H1 (cell line): ENCODE results near the gene CLPTM1L.

ENCODE experiments used
- POLR2A ChIP-seq, 2 experiments: IDR thresholded peaks; 1 replicate in 1 of 2; 2 replicates in 1 of 2; pipeline ENCODE4 v1.6.1; 2011; ENCODE audit warnings: low read depth in 2 of 2, low read length in 2 of 2, mild to moderate bottlenecking in 2 of 2; ENCODE audit errors: control extremely low read depth in 1 of 2
- RXRA ChIP-seq: IDR thresholded peaks from 2 replicates; pipeline ENCODE4 v1.6.1; 2011; ENCODE audit warnings: low read depth, mild to moderate bottlenecking, low read length, moderate library complexity; ENCODE audit not compliant: insufficient read depth
- TCF12 ChIP-seq: IDR thresholded peaks from 2 replicates; pipeline ENCODE4 v1.6.1; 2011; ENCODE audit warnings: low read depth, mild to moderate bottlenecking, low read length
- TF ChIP-seq, protein P1 (sequence below), 3 experiments: IDR thresholded peaks; 1 replicate in 2 of 3; 2 replicates in 1 of 3; pipeline versions ENCODE4 v1.5.1 to v1.6.1; 2011; ENCODE audit warnings: low read length in 3 of 3, mild to moderate bottlenecking in 3 of 3, inconsistent platforms in 2 of 3, low read depth in 1 of 3, moderate library complexity in 1 of 3; ENCODE audit not compliant: insufficient read depth in 1 of 3; ENCODE audit errors: control extremely low read depth in 1 of 3

DNA sequence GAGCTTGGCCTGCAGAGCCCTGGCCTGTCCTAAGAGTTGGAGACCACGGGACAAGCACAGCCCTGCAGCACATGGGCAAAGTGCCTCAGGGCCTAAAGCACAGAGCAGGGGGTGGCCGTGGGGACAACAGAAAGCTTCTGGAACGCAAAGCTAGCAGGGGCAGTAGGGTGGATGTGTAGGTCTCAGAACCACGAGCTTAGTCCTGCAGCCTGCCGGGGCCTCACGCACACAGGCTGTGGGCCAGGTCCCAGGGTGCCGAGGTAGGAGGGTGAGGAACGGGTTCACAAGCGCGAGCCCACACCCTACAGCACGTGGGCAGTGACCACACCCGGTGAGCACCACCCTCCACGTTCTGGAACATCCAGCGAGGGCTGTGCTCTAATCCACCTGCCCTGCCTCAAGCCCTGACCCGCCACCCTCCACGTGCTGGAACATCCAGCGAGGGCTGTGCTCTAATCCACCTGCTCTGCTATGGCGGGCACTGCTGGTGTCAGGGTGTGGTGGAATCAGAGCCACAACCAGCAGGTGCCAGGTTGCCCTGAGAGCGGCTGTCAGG lies 9.3 kb downstream of the CLPTM1L start:
- no peak for TF ChIP-seq RXRA
- no peak for TF ChIP-seq POLR2A (IDR thresholded peaks at IDR 0.05; ENCODE audit: control extremely low read depth in 1 of 2, low read depth in 2 of 2, low read length in 2 of 2)
- TF ChIP-seq, protein P1, sequence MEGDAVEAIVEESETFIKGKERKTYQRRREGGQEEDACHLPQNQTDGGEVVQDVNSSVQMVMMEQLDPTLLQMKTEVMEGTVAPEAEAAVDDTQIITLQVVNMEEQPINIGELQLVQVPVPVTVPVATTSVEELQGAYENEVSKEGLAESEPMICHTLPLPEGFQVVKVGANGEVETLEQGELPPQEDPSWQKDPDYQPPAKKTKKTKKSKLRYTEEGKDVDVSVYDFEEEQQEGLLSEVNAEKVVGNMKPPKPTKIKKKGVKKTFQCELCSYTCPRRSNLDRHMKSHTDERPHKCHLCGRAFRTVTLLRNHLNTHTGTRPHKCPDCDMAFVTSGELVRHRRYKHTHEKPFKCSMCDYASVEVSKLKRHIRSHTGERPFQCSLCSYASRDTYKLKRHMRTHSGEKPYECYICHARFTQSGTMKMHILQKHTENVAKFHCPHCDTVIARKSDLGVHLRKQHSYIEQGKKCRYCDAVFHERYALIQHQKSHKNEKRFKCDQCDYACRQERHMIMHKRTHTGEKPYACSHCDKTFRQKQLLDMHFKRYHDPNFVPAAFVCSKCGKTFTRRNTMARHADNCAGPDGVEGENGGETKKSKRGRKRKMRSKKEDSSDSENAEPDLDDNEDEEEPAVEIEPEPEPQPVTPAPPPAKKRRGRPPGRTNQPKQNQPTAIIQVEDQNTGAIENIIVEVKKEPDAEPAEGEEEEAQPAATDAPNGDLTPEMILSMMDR (IDR thresholded peaks at IDR 0.05; ENCODE audit: control extremely low read depth in 1 of 3, insufficient read depth in 1 of 3, low read depth in 1 of 3, low read length in 3 of 3): no peak
- no peak for TF ChIP-seq TCF12
